Activated effector memory CD4-positive, alpha-beta T cell treated with anti-CD3 and anti-CD28 coated beads, Interleukin-2, amount 50 U/mL, for 16 hours (primary cell): Measurements from ENCODE around the gene SLC26A9.
"Not testable (repeated sequence)": the region's sequence is repeated elsewhere in the genome, so short reads cannot be mapped to it uniquely, and the experiment has no call there.

ENCODE experiments used
- DNase-seq: peaks from one replicate; pipeline ENCODE4 v3.0.0-alpha.2; 2020

The SLC26A9 gene

DNA sequence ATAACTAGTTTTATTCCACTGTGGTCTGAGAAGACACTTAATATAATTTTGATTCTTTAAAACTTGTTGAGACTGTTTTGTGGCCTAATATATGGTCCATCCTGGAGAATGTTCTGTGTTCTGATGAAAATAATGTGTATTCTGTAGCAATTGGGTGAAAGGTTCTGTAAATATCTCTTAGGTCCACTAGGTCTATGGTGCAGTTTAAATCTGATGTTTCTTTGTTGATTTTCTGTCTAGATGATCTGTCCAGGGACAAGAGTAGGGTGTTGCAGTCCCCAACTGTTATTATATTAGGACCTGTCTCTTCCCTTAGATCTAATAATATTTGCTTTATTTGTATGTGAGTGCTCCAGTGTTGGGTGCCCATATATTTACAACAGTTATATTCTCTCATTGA lies 59.5 kb downstream of the SLC26A9 start:
- DNase-seq = no peak

DNA sequence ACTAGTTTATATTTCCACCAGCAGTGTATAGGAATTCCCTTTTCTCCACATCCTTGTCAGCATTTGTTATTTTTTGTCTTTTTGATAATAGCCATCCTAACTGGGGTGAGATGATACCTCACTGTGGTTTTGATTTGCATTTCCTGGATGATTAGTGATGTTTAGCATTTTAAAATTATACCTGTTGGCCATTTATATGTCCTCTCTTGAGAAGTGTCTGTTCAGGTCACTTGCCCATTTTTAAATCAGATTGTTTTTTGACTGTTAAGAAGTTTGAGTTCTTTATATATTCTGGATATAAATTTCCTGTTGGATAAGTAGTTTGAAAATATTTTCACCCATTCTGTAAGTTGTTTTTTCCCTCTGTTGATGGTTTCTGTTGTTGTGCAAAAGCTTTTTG lies 62.3 kb downstream of the SLC26A9 start:
- no peak for DNase-seq

DNA sequence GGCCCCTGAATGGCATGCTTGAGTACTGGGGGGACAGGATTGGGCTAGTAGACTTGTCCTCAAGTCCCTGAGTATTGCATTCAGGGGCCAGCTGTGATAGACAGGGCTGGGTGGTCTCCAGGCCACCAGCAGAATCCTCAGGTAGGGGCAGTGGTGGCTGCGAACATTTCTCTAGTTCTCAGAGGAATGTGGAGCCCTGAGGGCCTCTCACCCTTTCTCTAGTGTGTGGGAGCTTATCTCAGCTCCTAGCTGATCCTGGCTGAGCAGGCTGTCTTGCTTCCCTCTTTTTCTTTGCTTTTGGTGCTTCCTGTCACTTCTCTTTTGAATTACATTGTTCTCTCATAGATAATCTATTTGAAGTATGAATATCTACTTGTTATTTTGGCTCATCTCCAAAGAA lies 63.3 kb downstream of the SLC26A9 start:
- DNase-seq = no peak

DNA sequence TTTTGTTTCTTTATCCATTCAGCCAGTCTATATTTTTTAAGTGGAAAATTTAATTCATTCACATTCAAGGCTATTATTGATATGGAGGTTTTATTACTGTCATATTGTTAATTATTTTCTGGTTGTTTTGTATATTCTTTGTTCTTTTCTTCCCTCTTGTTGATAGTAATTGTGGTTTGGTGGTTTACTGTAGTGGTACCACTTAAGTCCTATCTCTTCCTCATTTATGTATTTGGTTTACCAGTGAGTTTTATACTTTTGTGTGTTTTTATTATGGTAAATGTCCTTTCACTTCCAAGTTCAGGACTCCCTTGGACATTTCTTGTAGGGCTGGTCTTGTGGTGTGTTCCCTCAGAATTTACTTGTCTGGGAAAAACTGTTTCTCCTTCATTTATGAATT lies 65.2 kb downstream of the SLC26A9 start:
- DNase-seq = no peak

DNA sequence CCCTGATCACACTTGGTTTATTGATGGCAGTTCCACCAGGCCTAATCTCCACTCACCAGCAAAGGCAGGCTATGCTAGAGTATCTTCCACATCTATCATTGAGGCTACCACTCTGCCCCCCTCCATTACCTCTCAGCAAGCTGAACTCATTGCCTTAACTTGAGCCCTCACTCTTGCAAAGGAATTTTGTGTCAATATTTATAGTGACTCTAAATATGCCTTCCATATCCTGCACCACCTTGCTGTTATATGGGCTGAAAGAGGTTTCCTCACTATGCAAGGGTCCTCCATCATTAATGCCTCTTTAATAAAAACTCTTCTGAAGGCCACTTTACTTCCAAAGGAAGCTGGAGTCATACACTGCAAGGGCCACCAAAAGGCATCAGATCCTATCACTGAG lies 70.1 kb downstream of the SLC26A9 start:
- not testable (repeated sequence) for DNase-seq

DNA sequence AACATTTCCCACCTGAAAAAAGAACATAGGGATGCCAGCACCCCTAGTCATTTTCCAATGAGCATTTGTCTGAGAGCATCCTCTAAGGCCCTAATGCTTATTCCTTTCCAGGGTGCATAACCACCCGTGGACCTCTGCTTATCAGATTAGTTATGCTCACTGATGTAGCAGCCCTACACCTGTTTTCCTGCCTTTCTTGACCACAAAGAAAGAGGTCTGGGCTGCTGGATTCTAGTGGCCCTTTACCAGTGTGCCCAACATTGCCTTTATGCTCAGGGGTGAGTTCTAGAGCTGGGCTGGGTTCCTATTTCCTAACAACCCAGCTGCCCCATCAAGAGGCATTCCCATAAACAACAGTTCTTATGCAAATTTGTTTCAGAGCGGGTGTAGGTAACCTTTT lies 73.0 kb downstream of the SLC26A9 start:
- DNase-seq = no peak
